ENCODE measurements around the gene HDDC2.

HDDC2 gene

GRCh38 chr6:125237764-125238163 lies 64.0 kb downstream of the HDDC2 start:
- DNase-seq (ENCODE audit: low read depth in 2 of 2, low spot score in 1 of 2): no peak

- DNase-seq (ENCODE audit: low read depth in 2 of 2, low spot score in 1 of 2): no peak
Measured at GRCh38 chr6:125236536-125237327, 65.0 kb downstream of the HDDC2 start.

- no peak for DNase-seq (ENCODE audit: low read depth in 2 of 2, low spot score in 1 of 2)
Measured at GRCh38 chr6:125233202-125233601, 68.6 kb downstream of the HDDC2 start.

- no peak for DNase-seq (ENCODE audit: low read depth in 2 of 2, low spot score in 1 of 2)
Measured at GRCh38 chr6:125232466-125232865, 69.3 kb downstream of the HDDC2 start.

- DNase-seq (ENCODE audit: low read depth in 2 of 2, low spot score in 1 of 2): no peak
Measured at GRCh38 chr6:125231574-125232343, 70.0 kb downstream of the HDDC2 start.

GRCh38 chr6:125231133-125231532 lies 70.6 kb downstream of the HDDC2 start:
- DNase-seq (ENCODE audit: low read depth in 2 of 2, low spot score in 1 of 2): no peak

GRCh38 chr6:125230674-125231073 lies 71.1 kb downstream of the HDDC2 start:
- DNase-seq (ENCODE audit: low read depth in 2 of 2, low spot score in 1 of 2): no peak

- no peak for DNase-seq (ENCODE audit: low read depth in 2 of 2, low spot score in 1 of 2)
Measured at GRCh38 chr6:125228981-125229479, 72.7 kb downstream of the HDDC2 start.

- DNase-seq (ENCODE audit: low read depth in 2 of 2, low spot score in 1 of 2): no peak
Measured at GRCh38 chr6:125227244-125227643, 74.5 kb downstream of the HDDC2 start.

Measured in stimulated activated CD8-positive, alpha-beta memory T cell treated with anti-CD3 and anti-CD28 coated beads, Interleukin-4, amount 100 ng/mL, for 4 hours (primary cell).